GM21367 (cell line): ENCODE results near the gene CYB5R2.

ENCODE experiments used
- ATAC-seq: cut with Tn5 transposase; IDR thresholded peaks from one replicate; pipeline ENCODE4 v1.9.1; 2021; ENCODE audit not compliant: unreplicated experiment

CYB5R2 gene

DNA sequence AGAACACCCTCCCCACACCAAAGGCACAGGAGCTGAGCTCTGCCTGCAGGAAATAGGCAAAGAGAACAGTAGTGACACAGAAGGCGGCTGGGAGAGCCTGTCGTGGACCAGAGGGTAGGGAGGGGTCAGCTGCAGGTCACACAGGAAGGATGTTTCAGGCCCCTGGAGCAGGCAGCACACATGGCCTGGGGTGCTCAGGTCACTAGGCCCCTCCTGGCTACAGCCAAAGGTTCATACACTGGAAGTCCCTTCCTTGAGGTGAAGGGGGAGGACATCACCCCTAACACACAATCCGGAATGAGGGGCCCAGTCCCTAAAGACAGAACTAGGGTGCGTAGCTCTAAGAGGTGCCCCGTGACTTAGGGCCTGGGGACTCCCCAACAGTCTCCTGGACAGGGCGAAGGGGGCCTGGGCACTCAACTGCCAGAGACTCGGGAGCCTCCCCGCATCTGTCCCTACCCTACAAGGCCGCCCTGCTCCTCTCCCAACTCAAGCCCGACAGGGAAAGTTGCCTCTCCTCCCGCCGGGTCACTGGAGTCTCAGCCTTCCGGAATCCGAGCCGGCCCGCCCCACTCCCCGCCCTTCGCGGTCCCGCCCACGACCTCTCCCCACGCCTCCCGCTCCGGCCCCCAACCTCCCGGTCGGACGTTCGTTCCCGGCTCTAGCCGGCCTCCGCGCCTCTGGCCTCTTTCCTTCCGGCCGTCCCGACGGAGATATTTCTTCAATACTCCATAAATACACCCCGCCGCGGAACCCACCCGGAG is at the start of gene CYB5R2:
Gene CYB5R2, minus strand, starts transcription at position 541 of the 764 bp plus-strand sequence. CDS start 675 bp downstream, outside the sequence.
- peak; percentile 42 for ATAC-seq

DNA sequence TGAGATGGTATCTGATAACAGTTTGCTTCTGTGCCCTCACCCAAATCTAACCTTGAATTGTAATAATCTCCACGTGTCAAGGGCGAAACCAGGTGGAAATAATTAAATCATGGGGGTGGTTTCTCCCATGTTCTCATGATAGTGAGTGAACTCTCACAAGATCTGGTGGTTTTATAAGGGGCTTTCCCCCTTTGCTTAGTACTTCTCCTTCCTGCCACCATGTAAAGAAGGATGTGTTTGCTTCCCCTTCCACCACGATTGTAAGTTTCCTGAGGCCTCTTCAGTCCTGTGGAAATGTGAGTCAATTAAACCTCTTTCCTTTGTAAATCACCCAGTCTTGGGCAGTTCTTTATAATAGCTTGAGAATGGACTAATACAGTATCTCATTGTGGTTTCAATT is 41.5 kb upstream of the CYB5R2 start:
- no peak for ATAC-seq

DNA sequence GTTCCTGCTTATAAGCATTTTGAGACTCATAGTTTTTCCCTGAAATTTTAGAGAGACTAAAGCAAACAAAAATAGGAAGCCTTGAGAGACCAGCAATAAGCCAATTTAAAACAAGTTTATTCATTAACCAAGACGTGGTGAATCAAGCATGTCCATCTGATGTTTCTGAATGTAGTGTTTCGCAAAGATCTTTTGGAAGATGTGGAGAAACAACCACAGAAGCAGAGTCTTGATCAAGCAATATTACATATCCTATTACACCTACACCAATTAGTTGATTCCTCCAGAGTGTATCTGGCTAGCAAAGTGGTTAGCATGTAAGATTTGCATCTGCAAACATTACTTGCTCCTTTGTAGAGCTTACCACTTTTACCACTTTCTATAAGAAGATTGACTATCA is 33.1 kb upstream of the CYB5R2 start, which contains the start of gene OVCH2:
Gene OVCH2, minus strand, starts transcription at position 101 of the 400 bp plus-strand sequence. Its CDS starts 83 bp downstream, at position 18.
- no peak for ATAC-seq

DNA sequence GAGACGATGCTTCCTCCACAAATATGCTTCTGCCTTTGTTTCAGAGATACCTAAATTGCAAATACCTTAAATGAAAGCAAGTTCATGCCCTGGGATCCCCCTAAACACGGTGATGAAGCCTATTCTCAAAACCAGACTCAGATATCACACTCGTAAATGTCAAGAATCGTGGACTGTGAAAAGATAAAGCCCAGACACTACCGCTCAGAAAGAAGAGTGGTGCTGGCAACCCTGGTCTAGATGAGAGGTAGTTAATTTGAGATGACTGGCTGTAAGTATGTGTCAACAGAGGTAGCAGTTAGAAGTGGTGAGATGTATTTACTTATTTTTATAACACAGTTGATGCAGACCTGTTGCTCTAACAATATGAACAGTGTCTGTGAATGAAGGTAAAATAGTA is 30.4 kb upstream of the CYB5R2 start:
- ATAC-seq, result no peak

DNA sequence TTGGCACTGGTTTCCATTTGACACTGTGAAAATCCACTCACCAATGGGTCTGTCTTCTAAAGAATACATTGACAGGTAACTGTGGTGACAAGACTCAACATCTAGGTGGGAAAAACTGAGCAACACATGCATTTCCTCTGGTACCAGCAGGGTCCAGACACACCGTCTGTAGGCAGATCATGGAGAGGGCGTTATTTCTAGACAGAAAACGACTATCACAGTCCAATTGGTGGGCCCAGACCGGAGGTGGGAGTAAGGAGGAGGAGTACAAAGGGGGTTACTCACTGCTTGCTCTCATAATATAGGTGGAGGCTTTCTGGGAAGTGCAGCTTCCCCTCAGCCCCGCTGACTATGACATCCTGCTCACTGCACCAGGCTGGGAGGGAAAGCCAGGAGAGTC is 23.1 kb upstream of the CYB5R2 start:
- ATAC-seq, result no peak

DNA sequence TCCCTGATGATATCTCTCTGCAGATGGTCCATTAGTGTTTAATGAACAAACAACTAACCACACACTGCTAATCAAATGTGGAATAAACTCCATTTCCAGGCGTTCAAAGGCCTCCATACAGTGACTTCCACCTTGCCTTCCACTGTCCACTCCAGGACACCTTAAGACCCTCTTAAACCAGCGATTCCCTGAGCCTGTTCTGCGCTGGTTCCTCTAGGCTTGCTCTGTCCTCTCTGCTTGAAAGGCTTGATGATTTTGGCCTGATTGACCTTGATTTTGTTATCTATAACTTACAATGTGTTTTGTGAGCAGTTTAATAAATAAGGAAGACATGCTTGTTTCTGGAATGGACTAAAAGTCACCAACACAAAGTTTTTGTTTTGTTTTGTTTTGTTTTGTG is 20.9 kb upstream of the CYB5R2 start:
- ATAC-seq, result no peak

DNA sequence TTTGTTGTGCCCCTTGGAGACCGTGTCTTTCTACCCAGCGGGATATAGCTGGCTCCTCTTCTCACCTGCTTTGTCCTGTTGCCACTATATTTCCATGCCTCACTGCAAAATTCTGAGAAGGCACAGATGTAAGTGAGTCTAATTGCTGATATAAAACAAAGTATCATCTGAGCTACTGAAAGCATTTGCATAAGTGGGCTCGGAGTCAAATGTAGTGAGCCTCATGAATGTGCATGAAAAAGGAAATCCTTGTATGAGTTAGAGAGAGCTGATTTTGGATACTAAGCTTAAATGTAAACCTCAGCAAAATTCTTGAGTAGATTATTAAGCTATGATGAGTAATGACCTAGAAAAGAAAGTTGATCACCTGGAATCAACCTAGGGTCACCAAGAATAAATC is 19.1 kb upstream of the CYB5R2 start:
- ATAC-seq, result no peak

DNA sequence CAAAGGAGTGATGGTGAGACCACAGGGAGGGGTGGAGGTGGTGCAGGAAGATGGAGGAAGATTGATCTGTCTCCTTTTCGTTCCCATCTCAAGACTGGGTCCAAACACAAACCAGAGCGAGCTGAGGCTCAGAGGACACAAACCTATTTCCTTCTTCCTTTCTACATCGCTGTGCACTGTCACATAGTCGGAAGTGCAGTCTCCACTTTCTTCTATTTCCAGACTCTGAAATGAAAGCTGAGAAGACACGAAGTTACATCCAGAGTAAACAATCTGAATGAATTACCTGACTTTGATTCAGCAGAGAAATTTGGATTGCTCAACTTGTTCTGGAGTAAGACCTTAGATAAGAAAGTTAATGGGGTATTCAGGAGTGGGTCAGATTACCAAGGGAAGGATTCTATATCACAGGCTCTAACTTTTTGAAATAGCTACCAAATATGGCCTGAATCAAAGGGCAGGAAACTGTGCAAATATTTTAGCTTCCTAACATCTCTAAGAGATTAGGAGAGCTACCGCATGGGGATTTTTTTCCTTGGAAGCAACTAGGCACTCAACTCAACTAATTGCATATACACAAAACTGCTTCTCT is 18.6 kb upstream of the CYB5R2 start:
- no peak for ATAC-seq

DNA sequence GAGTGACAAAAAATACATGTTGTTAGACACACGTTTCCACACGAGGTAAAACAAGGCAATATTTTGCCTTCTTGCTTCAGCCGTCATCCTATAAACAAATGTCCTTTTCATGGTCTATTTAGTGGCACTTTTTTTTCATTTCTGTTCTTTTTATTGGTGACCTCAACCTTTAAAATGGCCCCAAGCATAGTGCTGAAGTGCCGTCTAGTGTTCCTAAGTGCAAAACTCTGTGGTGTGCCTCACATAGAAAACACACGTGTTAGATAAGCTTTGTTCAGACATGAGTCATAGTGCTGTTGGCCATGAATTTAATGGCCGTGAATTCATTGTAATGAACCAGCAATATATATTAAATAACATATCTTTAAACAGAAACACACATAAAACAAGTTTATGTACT is 17.3 kb upstream of the CYB5R2 start:
- no peak for ATAC-seq

DNA sequence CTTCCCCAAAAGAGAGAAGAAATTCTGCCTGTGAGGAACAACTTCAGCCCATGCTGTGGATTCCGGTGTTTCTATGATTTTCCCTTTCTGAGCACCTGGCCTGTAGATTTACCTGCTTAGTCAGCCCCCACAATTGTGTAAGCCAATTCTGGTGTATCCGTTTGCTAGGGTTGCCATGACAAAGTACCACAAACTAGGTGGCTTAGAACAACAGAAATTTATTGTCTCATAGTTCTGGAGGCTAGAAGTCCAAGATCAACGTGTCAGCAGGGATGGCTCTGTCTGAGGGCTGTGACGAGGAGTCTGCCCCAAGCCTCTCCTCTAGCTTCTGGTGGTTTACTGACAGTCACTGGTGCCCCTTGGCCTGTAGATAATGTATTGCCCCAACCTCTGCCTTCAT is 15.9 kb upstream of the CYB5R2 start:
- ATAC-seq, result no peak

DNA sequence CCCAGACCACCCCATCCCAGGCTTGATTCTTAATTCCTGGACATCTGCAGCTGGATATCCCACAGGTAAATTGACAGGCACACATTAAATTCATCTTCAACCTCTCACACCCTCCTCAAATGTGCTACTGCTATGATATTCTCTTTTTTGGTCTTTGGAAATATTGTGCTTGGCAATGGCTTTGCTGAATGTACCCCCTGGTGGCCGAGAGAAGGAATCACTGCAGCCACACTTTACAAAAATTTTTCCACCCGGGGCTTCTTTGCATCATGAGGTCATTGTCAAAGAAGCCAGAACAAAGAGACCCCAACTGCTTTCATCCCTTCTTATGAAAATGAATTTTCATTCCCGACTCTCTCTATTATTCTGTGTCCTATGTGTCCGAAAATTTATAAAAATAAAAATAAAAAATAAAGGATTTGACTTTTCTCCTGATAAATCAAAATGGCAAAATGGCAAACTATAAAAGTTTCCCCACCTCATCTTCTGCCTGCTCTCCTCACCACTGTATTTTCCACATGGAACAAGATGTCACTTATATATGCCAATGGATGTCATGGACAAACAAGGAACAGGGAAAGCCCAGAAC is 15.0 kb upstream of the CYB5R2 start:
- no peak for ATAC-seq

DNA sequence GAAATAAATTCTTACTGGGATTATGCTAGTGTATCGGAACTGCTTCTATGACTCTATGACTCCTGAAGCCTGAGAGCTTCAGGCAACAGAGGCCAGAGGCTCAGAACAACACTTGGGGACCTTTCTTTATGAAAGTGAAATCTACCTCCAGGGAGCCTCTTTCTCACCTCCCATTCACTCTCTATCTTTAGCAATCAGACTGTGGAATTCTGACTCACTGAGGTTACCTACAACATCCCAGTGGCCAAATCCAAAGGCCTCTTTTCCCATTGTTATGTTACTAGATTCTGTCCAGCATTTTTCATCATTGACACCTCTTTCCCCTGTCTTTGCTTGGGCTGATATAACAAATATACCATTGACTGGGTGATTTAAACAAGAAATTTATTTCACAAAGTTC is 14.1 kb upstream of the CYB5R2 start:
- ATAC-seq, result no peak

DNA sequence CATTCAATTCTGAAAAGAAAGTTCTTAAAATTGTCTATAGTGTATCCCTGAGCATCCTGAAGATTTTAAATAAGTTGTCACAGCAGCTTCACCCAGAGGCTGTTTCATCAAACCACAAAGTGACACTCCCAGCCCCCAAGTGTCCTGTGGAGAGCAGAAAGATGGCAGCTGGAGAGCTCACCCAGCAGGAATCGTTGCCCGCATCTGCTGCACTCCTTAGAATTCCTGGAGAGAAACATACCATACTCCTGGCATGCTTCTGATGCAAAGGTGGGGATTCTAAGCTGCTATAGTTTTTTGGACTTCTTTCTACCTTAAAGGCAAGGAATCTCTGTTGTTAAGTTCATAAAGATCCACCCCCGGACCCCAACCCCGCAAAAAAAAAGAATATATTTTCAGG is 13.5 kb upstream of the CYB5R2 start:
- ATAC-seq, result no peak

DNA sequence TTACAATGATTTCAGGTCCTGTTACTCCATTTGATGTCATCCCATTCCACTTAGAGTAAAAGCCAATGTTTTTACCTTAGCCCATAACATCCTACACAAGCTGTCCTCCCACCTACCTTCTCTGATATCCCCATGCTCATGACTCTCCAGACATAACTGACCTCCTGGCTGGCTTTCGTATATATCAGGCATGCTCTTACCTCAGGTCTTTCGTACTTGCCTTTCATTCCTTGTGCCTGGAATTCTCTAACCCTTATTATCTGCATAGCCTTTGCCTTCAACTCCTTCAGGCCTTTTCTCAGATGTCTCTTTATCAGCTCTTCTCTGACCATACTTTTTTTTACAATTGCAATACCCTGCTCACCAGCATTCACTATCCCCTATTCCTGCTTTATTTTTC is 10.3 kb upstream of the CYB5R2 start:
- no peak for ATAC-seq

DNA sequence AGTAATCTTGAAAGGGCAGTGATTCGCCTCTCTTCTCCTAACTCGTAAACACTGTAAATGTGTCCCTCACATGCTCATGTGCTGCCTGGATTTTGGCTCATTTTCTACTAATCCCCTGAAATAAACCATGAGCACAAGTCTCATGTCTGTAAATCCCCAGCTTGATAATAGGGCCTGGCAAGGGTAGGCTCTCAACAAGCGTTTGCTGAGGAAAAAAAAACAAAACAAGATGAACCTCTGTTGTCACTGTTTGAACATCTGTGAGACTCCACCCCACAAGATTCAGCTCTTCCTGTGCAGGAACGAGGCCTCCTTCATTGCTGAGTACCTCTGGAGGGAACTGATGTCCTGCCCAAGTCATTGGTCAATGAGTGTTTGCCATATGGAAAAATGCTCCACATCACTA is 4.5 kb upstream of the CYB5R2 start:
- ATAC-seq, result no peak

DNA sequence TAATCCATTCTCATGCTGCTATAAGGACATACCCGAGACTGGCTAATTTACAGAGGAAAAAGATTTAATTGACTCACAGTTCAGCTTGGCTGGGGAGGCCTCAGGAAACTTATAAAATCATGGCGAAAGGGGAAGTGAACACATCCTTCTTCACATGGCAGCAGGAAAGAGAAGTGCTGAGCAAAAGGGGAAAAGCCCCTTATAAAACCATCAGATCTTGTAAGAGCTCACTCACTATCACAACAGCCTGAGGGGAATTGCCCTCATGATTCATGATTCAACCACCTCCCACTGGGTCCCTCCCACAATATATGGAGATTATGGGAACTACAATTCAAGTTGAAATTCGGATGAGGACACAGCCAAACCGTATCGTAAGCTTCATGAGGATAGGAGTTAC is 3.8 kb upstream of the CYB5R2 start:
- ATAC-seq, result no peak

DNA sequence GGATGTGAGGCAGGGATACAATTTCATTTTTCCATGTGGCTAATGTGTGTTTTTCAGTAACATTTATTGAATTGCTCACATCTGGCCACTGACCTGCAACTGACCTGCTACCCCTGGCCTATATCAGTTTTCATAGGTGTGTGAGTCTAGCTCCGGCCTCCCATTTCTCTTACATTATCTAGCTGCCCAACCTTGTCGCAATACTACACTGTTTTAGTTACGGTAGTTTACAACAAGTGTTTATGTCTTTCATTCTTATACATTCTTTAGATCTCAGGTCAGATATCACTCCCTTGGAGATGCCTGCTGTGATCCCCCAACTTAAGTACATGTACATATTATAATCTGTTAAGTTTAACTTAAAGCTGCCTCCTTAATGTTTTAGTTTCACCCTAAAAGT is 2.3 kb upstream of the CYB5R2 start:
- ATAC-seq, result no peak

DNA sequence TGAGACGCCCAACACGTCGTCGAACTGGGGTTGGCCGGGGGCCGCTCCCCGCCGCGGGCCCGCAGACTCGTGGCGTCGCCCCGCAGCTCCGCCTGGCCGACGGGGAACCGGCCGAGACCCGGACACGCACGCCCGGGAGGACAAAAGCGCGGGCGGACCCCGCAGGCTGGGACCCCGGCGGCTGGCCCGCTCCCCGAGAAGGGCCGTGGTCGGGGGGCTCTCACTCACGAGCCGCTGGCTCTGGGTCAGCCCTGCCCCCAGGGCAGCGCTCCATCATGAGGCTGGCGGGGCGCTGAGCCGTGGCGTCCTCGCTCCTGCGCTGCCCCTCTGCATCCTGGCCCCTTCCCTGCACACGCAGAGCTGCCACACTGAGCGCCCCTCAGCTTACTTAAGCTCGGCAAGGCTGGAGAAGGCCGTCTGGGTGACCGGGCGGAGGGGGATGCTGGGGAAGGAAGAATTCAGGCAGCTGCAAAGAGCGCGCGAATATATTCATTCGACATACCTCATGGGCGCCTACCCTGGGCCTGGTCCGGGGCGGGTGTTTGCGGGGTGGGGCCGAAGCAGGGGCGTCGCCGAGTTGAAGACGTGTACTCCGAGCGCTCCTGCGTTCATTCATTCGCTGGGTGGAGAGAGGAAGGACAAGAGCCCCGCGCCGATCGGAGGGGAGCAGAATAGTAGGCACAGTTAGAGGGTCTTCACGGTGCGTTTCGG is 579 bp upstream of the CYB5R2 start:
- ATAC-seq, result peak; percentile 18

DNA sequence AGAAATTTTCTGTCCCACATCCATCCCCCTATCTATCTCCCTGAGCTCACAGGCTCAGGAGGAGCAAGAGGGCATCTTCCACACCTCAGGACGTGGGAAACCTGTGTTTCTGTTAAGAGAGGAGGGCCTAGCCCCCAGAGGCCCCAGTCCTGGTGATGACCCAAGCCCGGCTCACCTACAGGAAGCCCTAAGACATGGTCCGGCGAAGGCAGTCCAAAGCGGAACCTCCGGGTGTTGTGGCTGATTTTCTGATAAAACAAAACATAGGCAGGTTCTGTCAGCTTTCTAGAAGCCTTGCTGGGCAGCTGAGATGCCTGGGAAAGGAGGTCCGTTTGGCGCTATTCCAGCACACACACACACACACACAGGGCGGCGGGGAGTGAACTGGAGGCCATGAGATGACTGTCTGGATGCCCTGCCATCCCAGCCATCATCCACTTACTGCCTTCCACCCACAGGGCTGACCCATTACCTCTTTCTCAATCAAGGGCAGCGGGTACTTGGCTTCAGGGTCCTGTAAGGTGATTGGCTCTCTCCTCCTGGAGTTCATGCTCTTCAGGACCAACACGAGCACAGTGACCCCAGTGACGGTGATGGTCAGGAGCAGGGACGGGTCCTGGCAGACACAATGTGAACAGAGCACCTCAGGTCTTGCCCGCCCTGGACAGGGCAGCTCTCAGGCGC is 882 bp downstream of the CYB5R2 start:
- ATAC-seq, result no peak

DNA sequence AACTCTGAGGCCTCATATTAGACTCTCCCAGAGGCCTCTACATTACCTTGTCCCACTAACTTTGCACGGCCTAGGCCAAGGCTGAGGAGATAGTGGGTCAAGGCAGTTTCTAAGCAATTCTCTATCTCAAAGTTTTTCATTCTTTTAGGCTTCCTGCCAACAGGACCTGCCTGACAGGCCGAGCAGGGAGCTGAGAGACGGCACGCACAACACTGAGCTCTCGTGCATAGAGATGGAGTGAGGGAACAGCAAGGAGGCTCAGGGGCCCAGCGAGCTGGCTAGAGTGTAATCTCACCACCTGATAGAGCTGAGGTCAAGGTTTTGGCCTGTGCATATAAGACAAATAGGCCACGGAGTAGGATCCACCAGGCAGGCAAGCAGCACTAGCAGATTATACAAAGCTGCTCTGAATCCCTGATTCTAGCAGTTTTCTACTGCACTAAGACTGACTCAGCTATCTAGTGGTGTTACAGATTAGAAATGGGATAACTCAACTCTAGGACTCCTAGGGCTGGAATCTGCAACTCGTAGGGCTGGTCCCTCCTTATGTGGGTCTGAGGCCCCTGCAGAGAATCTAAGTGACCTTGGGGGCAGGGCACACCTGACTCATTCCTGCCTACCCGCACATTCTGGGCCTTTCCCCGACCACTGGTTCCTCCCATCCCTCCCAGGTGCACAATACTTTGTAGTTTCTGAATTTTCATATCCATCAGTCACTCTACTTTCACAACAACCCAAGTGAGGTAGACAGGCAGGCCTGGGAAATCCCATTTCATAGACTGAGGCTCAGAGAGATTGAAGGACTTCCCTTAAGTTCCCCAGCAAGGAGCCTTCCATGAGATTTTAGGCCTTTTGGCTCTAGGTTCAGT is 1.7 kb downstream of the CYB5R2 start:
- ATAC-seq, result peak; percentile 49
